Suprapubic skin (tissue), 3 donors: ENCODE data around the gene INPP5K.

Experiments used
- CTCF ChIP-seq, 2 donors: fragments of 200-600 bp in 1 of 2; fragments of 450-650 bp in 1 of 2; sonication (generic) in 1 of 2; IDR thresholded peaks; one replicate each; pipeline ENCODE4 v1.5.1; 2016 to 2019; ENCODE audit warnings: antibody characterized with exemption in 2 of 2, mild to moderate bottlenecking in 1 of 2, moderate library complexity in 1 of 2
- POLR2AphosphoS5 ChIP-seq, 3 donors: sonication (generic); formaldehyde crosslinking; IDR thresholded peaks; one replicate each; pipeline ENCODE4 v1.6.1; 2017; ENCODE audit warnings: antibody characterized with exemption in 3 of 3

- TF ChIP-seq CTCF (IDR thresholded peaks at IDR 0.05) = no peak
- TF ChIP-seq POLR2AphosphoS5 (IDR thresholded peaks at IDR 0.05) = no peak
These were observed 44.9 kb downstream of the INPP5K start for GRCh38 chr17:1471490-1471889.
